ENCODE results near the gene AGPS.

DNA sequence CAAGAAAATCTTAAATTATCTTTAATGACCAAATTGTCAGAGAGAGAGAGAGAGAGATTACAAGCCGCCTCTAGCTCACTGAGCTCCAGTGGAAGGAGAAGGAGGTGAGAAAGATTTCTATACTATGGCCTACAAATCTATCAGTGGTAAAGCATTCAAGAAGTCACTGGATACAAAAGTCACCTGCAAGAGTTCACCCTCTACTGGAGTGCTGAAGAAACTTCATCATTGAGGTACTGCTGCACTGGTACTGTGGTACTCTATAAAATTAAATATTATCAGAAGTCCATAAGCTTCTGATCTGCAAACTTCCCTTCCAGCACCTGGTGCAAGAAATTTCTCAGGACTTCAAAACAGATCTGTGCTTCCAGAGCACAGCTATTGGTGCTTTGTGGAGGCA is 48.3 kb upstream of the AGPS start:
- TF ChIP-seq, protein P1, sequence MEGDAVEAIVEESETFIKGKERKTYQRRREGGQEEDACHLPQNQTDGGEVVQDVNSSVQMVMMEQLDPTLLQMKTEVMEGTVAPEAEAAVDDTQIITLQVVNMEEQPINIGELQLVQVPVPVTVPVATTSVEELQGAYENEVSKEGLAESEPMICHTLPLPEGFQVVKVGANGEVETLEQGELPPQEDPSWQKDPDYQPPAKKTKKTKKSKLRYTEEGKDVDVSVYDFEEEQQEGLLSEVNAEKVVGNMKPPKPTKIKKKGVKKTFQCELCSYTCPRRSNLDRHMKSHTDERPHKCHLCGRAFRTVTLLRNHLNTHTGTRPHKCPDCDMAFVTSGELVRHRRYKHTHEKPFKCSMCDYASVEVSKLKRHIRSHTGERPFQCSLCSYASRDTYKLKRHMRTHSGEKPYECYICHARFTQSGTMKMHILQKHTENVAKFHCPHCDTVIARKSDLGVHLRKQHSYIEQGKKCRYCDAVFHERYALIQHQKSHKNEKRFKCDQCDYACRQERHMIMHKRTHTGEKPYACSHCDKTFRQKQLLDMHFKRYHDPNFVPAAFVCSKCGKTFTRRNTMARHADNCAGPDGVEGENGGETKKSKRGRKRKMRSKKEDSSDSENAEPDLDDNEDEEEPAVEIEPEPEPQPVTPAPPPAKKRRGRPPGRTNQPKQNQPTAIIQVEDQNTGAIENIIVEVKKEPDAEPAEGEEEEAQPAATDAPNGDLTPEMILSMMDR (IDR thresholded peaks at IDR 0.05), result no peak
- no peak for TF ChIP-seq EZH2 (IDR thresholded peaks at IDR 0.05; ENCODE audit: borderline replicate concordance, insufficient read depth, low read depth, low read length, poor library complexity, severe bottlenecking)

Data from B cell (primary cell).